Heart left ventricle (tissue), 16 donors: ENCODE data around the gene TARDBP. TPM values are rescaled to one million over a fixed set of nuclear protein-coding genes. Genes with fewer than 3 reads are reported as not detected.
"Not testable (repeated sequence)": the region's sequence is repeated elsewhere in the genome, so short reads cannot be mapped to it uniquely, and the experiment has no call there.

Experiments used
- ATAC-seq, 4 donors: fragments of 200-7000 bp; cut with Tn5 transposase; one replicate each; pipeline ENCODE4 v1.9.1; 2020 to 2022; ENCODE audit warnings: moderate library complexity in 4 of 4, mild to moderate bottlenecking in 3 of 4, moderate number of reproducible peaks in 1 of 4
- DNase-seq, 5 donors: peaks; one replicate each; pipeline ENCODE4 v3.0.0-alpha.2; 2020
- H3K27ac ChIP-seq, 12 donors: fragments of 200-600 bp; sonication (generic) in 4 of 12; one replicate each; pipeline versions ENCODE4 v1.5.0 to v1.8.0; 2016 to 2022; ENCODE audit warnings: mild to moderate bottlenecking in 2 of 12
- H3K27me3 ChIP-seq, 9 donors: fragments of 200-600 bp; sonication (generic) in 2 of 9; one replicate each; pipeline versions ENCODE4 v1.5.1 to v1.8.0; 2016 to 2022; ENCODE audit warnings: mild to moderate bottlenecking in 3 of 9
- H3K36me3 ChIP-seq, 9 donors: fragments of 200-600 bp; sonication (generic) in 2 of 9; one replicate each; pipeline versions ENCODE4 v1.5.0 to v1.8.0; 2018 to 2022; ENCODE audit warnings: mild to moderate bottlenecking in 2 of 9
- H3K4me1 ChIP-seq, 12 donors: fragments of 200-600 bp; sonication (generic) in 4 of 12; one replicate each; pipeline versions ENCODE4 v1.5.0 to v1.8.0; 2016 to 2022; ENCODE audit warnings: mild to moderate bottlenecking in 3 of 12
- H3K4me3 ChIP-seq, 12 donors: fragments of 200-600 bp; sonication (generic) in 4 of 12; one replicate each; pipeline versions ENCODE4 v1.5.0 to v1.8.0; 2017 to 2022; ENCODE audit warnings: mild to moderate bottlenecking in 9 of 12, moderate library complexity in 4 of 12
- H3K9me3 ChIP-seq, 12 donors: fragments of 200-600 bp; sonication (generic) in 4 of 12; one replicate each; pipeline versions ENCODE4 v1.5.0 to v1.8.0; 2016 to 2022; ENCODE audit warnings: mild to moderate bottlenecking in 1 of 12
- CTCF ChIP-seq, 12 donors: fragments of 200-600 bp; sonication (generic) in 4 of 12; IDR thresholded peaks; one replicate each; pipeline versions ENCODE4 v1.5.0 to v1.8.0; 2018 to 2022; ENCODE audit warnings: antibody characterized with exemption in 12 of 12, mild to moderate bottlenecking in 5 of 12
- POLR2A ChIP-seq, 2 donors: fragments of 450-650 bp; IDR thresholded peaks; one replicate each; pipeline ENCODE4 v1.6.1; 2017; ENCODE audit warnings: antibody characterized with exemption in 2 of 2, mild to moderate bottlenecking in 2 of 2, moderate library complexity in 2 of 2
- WGBS, 4 donors: extraction: QIAGEN DNeasy Blood & Tissue Kit in 2 of 4; methylation state at CpG; one replicate each; pipeline versions ENCODE4 v1.1.5 to v1.1.7; 2013 to 2018; 5-methylcytosine and 5-hydroxymethylcytosine counted together
- intact Hi-C, 10 donors: fragments of 100-400 bp; cut with DNase I; formaldehyde crosslinking; loops; one replicate each; pipeline versions ENCODE4 v1.11.1 to v1.14.2; 2022
- polyA plus RNA-seq, 2 donors: library from polyadenylated mRNA; stranded (reverse); fragments of 200-250 nt; gene quantifications; one replicate each; pipeline ENCODE4 v1.2.3, GENCODE V29; 2013
- total RNA-seq, 9 donors: library from RNA; depleted of rRNA in 2 of 9; stranded (reverse); fragments of >200 nt in 2 of 9; fragmentation: NEBNext Ultra II Directional in 3 of 9; extraction: Animal tissue kit (Norgen Biotek cat#: 25700) in 3 of 9; gene quantifications; one replicate each; pipeline versions ENCODE4 v1.1.0 to v1.2.4, GENCODE V29; 2016 to 2023
- donor health status: ischemic (EF 13 %, LVEDD 7.1; RV severe dilation, severe dysfunction).
- donor health status: healthy with polysubstance abuse.
- donor health status: DM: no; HTN: yes; CAD: no.
- donor health status: DM: no; HTN: no; CAD: no.
- donor health status: ischemic (EF 25% LVEDD 6.9; RV normal size, moderate dysfunction).
- donor health status: ischemic (EF 25% LVEDD 5.7; RV mildly dilated, moderate dysfunction).
- donor health status: healthy.
- donor health status: DM: yes; HTN: yes; CAD: no.
- donor health status: ischemic (EF 35%, LVEDD 5.7; RV mildly dilated, moderate dysfunction).
- donor health status: nonischemic (EF 11% LVEDD 7.7; RV severe dilation, severe dysfunction).
- donor health status: DM: yes; HTN: yes; CAD: no.
- donor health status: PGD.
- donor health status: ischemic (EF 29% LVEDD 5.4; RV normal size, mild dysfunction).
- donor health status: nonischemic (EF 23%, LVEDD 6.1; RV moderate dilation, normal function).

The TARDBP gene
- total and polyA plus RNA-seq, 11 donors, result 66.3 to 138 (median 103) TPM

- DNase-seq (no peak), ATAC-seq (no peak)
- no peak overlapping the region for H3K4me3 ChIP-seq
- TF ChIP-seq CTCF (IDR thresholded peaks at IDR 0.05) (no peak), POLR2A (IDR thresholded peaks at IDR 0.05) (no peak)
- H3K27me3 ChIP-seq, result no peaks in the 10 kb centered on the region
- H3K27ac ChIP-seq, result no peak overlapping the region
- intact Hi-C loops, result no loop called here
- 84 to 96% (median 94%) methylated on average over 3 of the region's 3 CpGs for WGBS, 4 donors
- H3K4me1 ChIP-seq, result no peaks in the 10 kb centered on the region
- peaks cover 3 to 73% (median 59%) of the 10 kb centered on the region in 9 donors for H3K36me3 ChIP-seq
- no peaks in the 10 kb centered on the region for H3K9me3 ChIP-seq
Measured at GRCh38 chr1:11028018-11028417, 15.6 kb downstream of the TARDBP start.

GRCh38 chr1:11030865-11031264 lies 18.4 kb downstream of the TARDBP start:
- Histone ChIP-seq H3K4me3 (no peak overlapping the region), H3K27ac (no peak overlapping the region), H3K27me3 (no peaks in the 10 kb centered on the region), H3K9me3 (no peaks in the 10 kb centered on the region), H3K36me3 (peaks cover 0 to 44% (median 30%) of the 10 kb centered on the region in 9 donors), H3K4me1 (no peaks in the 10 kb centered on the region)
- ATAC-seq, result no peak
- TF ChIP-seq POLR2A (IDR thresholded peaks at IDR 0.05) (no peak), CTCF (IDR thresholded peaks at IDR 0.05) (no peak)
- DNase-seq, result no peak
- 89 to 91% (median 90%) methylated on average over 9 of the region's 9 CpGs for WGBS, 4 donors
- intact Hi-C loops, result loop anchor here in 2 of 10 donors (10.0 kb wide), 2 partner anchors 204 to 214 kb away; no protein-coding TSS in a partner anchor

- H3K4me3 ChIP-seq, result no peak overlapping the region
- H3K4me1 ChIP-seq, result no peaks in the 10 kb centered on the region
- peaks cover 0 to 35% (median 23%) of the 10 kb centered on the region in 9 donors for H3K36me3 ChIP-seq
- no peak for DNase-seq
- H3K27me3 ChIP-seq, result no peaks in the 10 kb centered on the region
- TF ChIP-seq POLR2A (IDR thresholded peaks at IDR 0.05) (no peak), CTCF (IDR thresholded peaks at IDR 0.05) (no peak)
- intact Hi-C loops, result loop anchor here in 2 of 10 donors (10.0 kb wide), 2 partner anchors 203 to 213 kb away; no protein-coding TSS in a partner anchor
- ATAC-seq, result no peak
- 91 to 93% (median 92%) methylated on average over 10 of the region's 10 CpGs for WGBS, 4 donors
- no peaks in the 10 kb centered on the region for H3K9me3 ChIP-seq
- H3K27ac ChIP-seq, result no peak overlapping the region
Measured at GRCh38 chr1:11031624-11032262, 19.3 kb downstream of the TARDBP start.

- not testable (repeated sequence) for H3K36me3 ChIP-seq, H3K9me3 ChIP-seq, H3K27ac ChIP-seq, ATAC-seq, H3K4me3 ChIP-seq, DNase-seq, H3K4me1 ChIP-seq, H3K27me3 ChIP-seq
- 52 to 60% (median 56%) methylated on average over 18 of the region's 18 CpGs for WGBS, 4 donors
- intact Hi-C loops, result loop anchor here in 9 of 10 donors (2.0 to 10.0 kb wide), 6 partner anchors 198 to 670 kb away; no protein-coding TSS in a partner anchor
Measured at GRCh38 chr1:11037019-11037739, 24.7 kb downstream of the TARDBP start.
